Measurements from ENCODE around the gene MMRN1. TPM values are rescaled to one million over a fixed set of nuclear protein-coding genes. Genes with fewer than 3 reads are reported as not detected.
"Not testable (repeated sequence)": the region's sequence is repeated elsewhere in the genome, so short reads cannot be mapped to it uniquely, and the experiment has no call there.

MMRN1 gene
- total RNA-seq, 1 donor from 2014 or later = 0.34 TPM

GRCh38 chr4:89899152-89899551 lies 4.5 kb downstream of the MMRN1 start:
- Histone ChIP-seq H3K27me3 (ENCODE audit: insufficient read depth, low read length) (no peaks in the 10 kb centered on the region), H3K4me3 (ENCODE audit: insufficient read depth, low read depth, low read length) (no peak overlapping the region), H3K27ac (ENCODE audit: low read depth, low read length) (no peak overlapping the region), H3K36me3 (ENCODE audit: insufficient read depth, low read length) (no peaks in the 10 kb centered on the region), H3K4me1 (ENCODE audit: insufficient read depth, low read length) (no peaks in the 10 kb centered on the region), H2AFZ (ENCODE audit: low read depth, low read length) (no peak overlapping the region), H3K9me3 (ENCODE audit: insufficient read depth, low read depth, low read length) (no peaks in the 10 kb centered on the region), H3K79me2 (ENCODE audit: insufficient read depth, low read length) (no peaks in the 10 kb centered on the region), H4K20me1 (ENCODE audit: insufficient read depth, low read length) (no peaks in the 10 kb centered on the region), H3K9ac (ENCODE audit: low read length) (no peak overlapping the region), H3K4me2 (ENCODE audit: low read length) (no peak overlapping the region)
- Mint-ChIP-seq H3K27me3 (ENCODE audit: low read depth, unreplicated experiment) (no peaks in the 10 kb centered on the region), H3K36me3 (ENCODE audit: low read depth, unreplicated experiment) (no peaks in the 10 kb centered on the region), H3K9me3 (ENCODE audit: unreplicated experiment) (no peaks in the 10 kb centered on the region), H3K4me1 (ENCODE audit: low read depth, unreplicated experiment) (no peaks in the 10 kb centered on the region), H3K27ac (ENCODE audit: unreplicated experiment) (no peak overlapping the region), H3K4me3 (ENCODE audit: unreplicated experiment) (no peak overlapping the region)
- DNase-seq (ENCODE audit: low read depth) (no peak), FAIRE-seq (no peak)
- TF ChIP-seq CTCF (IDR thresholded peaks at IDR 0.05; ENCODE audit: insufficient read depth, low read depth, low read length) = no peak
- TF ChIP-seq EZH2 (IDR thresholded peaks at IDR 0.05; ENCODE audit: insufficient read depth, low read length) = no peak

GRCh38 chr4:89899854-89900253 lies 5.2 kb downstream of the MMRN1 start:
- DNase-seq (ENCODE audit: low read depth) = no peak
- Histone ChIP-seq H3K4me1 (ENCODE audit: insufficient read depth, low read length) (no peaks in the 10 kb centered on the region), H3K9me3 (ENCODE audit: insufficient read depth, low read depth, low read length) (no peaks in the 10 kb centered on the region), H3K9ac (ENCODE audit: low read length) (no peak overlapping the region), H3K27ac (ENCODE audit: low read depth, low read length) (no peak overlapping the region), H4K20me1 (ENCODE audit: insufficient read depth, low read length) (no peaks in the 10 kb centered on the region), H2AFZ (ENCODE audit: low read depth, low read length) (no peak overlapping the region), H3K4me3 (ENCODE audit: insufficient read depth, low read depth, low read length) (no peak overlapping the region), H3K27me3 (ENCODE audit: insufficient read depth, low read length) (no peaks in the 10 kb centered on the region), H3K4me2 (ENCODE audit: low read length) (no peak overlapping the region), H3K79me2 (ENCODE audit: insufficient read depth, low read length) (no peaks in the 10 kb centered on the region), H3K36me3 (ENCODE audit: insufficient read depth, low read length) (no peaks in the 10 kb centered on the region)
- TF ChIP-seq EZH2 (IDR thresholded peaks at IDR 0.05; ENCODE audit: insufficient read depth, low read length) (no peak), CTCF (IDR thresholded peaks at IDR 0.05; ENCODE audit: insufficient read depth, low read depth, low read length) (no peak)
- H3K27me3 Mint-ChIP-seq (ENCODE audit: low read depth, unreplicated experiment) = no peaks in the 10 kb centered on the region
- H3K4me1 Mint-ChIP-seq (ENCODE audit: low read depth, unreplicated experiment) = no peaks in the 10 kb centered on the region
- no peak overlapping the region for H3K27ac Mint-ChIP-seq (ENCODE audit: unreplicated experiment)
- H3K36me3 Mint-ChIP-seq (ENCODE audit: low read depth, unreplicated experiment) = no peaks in the 10 kb centered on the region
- H3K9me3 Mint-ChIP-seq (ENCODE audit: unreplicated experiment) = no peaks in the 10 kb centered on the region
- no peak overlapping the region for H3K4me3 Mint-ChIP-seq (ENCODE audit: unreplicated experiment)
- no peak for FAIRE-seq

GRCh38 chr4:89901808-89902431 lies 7.3 kb downstream of the MMRN1 start:
- not testable (repeated sequence) for H3K9me3 ChIP-seq (ENCODE audit: insufficient read depth, low read depth, low read length); H3K4me3 ChIP-seq (ENCODE audit: insufficient read depth, low read depth, low read length); H3K36me3 Mint-ChIP-seq (ENCODE audit: low read depth, unreplicated experiment); H3K4me3 Mint-ChIP-seq (ENCODE audit: unreplicated experiment); H3K4me1 ChIP-seq (ENCODE audit: insufficient read depth, low read length); H2AFZ ChIP-seq (ENCODE audit: low read depth, low read length); H3K36me3 ChIP-seq (ENCODE audit: insufficient read depth, low read length); H3K27me3 ChIP-seq (ENCODE audit: insufficient read depth, low read length); H3K4me1 Mint-ChIP-seq (ENCODE audit: low read depth, unreplicated experiment); H4K20me1 ChIP-seq (ENCODE audit: insufficient read depth, low read length); H3K4me2 ChIP-seq (ENCODE audit: low read length); H3K27me3 Mint-ChIP-seq (ENCODE audit: low read depth, unreplicated experiment); H3K79me2 ChIP-seq (ENCODE audit: insufficient read depth, low read length); H3K9ac ChIP-seq (ENCODE audit: low read length); H3K27ac Mint-ChIP-seq (ENCODE audit: unreplicated experiment); H3K27ac ChIP-seq (ENCODE audit: low read depth, low read length); H3K9me3 Mint-ChIP-seq (ENCODE audit: unreplicated experiment)
- peak; percentile 77 for TF ChIP-seq CTCF (IDR thresholded peaks at IDR 0.05; ENCODE audit: insufficient read depth, low read depth, low read length)
- DNase-seq (ENCODE audit: low read depth) (peak; percentile 18), FAIRE-seq (peak; percentile 58)
